Testis (tissue), 2 donors: ENCODE data around the gene TMEM107.

Experiments used
- POLR2A ChIP-seq: fragments of 450-650 bp; IDR thresholded peaks from one replicate; pipeline ENCODE4 v1.6.1; 2017; ENCODE audit warnings: antibody characterized with exemption, mild to moderate bottlenecking, moderate library complexity
- TF ChIP-seq, protein P1 (sequence below), 3 experiments: fragments of 450-650 bp in 2 of 3; fragments of 200-600 bp in 1 of 3; sonication (generic) in 1 of 3; IDR thresholded peaks; one replicate each; pipeline ENCODE4 v1.5.1; 2016 to 2019; ENCODE audit warnings: antibody characterized with exemption in 3 of 3, mild to moderate bottlenecking in 2 of 3, moderate library complexity in 1 of 3

DNA sequence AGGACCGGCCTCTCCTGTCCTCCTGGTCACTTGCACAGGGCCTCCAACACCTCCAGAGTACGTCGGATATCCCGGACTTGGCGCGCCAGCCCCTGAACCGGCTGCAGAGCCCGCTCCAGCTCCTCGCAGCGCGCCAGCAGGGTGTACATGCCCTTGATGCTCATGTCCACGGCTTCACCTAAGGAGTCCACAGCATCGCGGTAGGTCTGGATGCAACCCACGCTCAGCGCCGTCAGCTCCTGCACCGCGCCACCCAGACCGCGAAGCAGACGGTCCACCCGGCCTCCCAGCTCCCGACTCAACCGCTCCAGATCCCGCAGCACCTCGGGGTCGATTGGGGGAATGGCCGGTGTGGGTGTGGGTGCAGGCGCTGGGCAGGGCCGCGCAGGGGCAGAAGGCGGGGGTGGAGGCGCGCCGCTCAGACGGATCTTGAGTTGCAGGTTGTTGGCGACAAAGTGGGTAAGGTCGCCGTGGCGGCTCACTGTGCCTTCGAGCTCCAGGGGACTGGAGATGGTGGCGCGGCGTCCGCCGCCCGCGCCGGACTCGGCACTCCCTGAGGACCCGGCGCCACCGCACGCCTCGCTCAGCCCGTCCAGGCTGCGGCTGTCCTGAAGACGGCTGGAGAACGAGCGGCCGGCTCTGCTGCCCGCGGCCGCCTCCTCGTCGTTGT lies 13.0 kb upstream of the TMEM107 start:
- TF ChIP-seq, protein P1, sequence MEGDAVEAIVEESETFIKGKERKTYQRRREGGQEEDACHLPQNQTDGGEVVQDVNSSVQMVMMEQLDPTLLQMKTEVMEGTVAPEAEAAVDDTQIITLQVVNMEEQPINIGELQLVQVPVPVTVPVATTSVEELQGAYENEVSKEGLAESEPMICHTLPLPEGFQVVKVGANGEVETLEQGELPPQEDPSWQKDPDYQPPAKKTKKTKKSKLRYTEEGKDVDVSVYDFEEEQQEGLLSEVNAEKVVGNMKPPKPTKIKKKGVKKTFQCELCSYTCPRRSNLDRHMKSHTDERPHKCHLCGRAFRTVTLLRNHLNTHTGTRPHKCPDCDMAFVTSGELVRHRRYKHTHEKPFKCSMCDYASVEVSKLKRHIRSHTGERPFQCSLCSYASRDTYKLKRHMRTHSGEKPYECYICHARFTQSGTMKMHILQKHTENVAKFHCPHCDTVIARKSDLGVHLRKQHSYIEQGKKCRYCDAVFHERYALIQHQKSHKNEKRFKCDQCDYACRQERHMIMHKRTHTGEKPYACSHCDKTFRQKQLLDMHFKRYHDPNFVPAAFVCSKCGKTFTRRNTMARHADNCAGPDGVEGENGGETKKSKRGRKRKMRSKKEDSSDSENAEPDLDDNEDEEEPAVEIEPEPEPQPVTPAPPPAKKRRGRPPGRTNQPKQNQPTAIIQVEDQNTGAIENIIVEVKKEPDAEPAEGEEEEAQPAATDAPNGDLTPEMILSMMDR (IDR thresholded peaks at IDR 0.05) = no peak
- no peak for TF ChIP-seq POLR2A
